HCT116 (cell line): ENCODE data around the gene DDX39A.

ENCODE experiments used
- ATF3 ChIP-seq: IDR thresholded peaks from 2 replicates; pipeline ENCODE4 v1.6.1; 2012
- CEBPB ChIP-seq: IDR thresholded peaks from 2 replicates; pipeline ENCODE4 v1.6.1; 2012; ENCODE audit warnings: low read depth
- CTCF ChIP-seq, 3 experiments: fragments of 200-600 bp in 1 of 3; sonication (generic) in 1 of 3; IDR thresholded peaks in 2 of 3; conservative IDR thresholded peaks in 1 of 3; 2 replicates each; pipeline ENCODE4 v1.5.1; 2012 to 2017; ENCODE audit warnings: low read depth in 2 of 3, low read length in 2 of 3, antibody characterized with exemption in 1 of 3, borderline replicate concordance in 1 of 3, control low read depth in 1 of 3, mild to moderate bottlenecking in 1 of 3, mixed read lengths in 1 of 3, mixed run types in 1 of 3, moderate library complexity in 1 of 3; ENCODE audit not compliant: insufficient read depth in 1 of 3
- EGR1 ChIP-seq: IDR thresholded peaks from 2 replicates; pipeline ENCODE4 v1.6.1; 2012; ENCODE audit warnings: low read depth
- EZH2 ChIP-seq: fragments of 200-600 bp; sonication (generic); IDR thresholded peaks from 2 replicates; pipeline ENCODE4 v1.6.1; 2017; ENCODE audit warnings: antibody characterized with exemption, mixed run types
- MAX ChIP-seq: IDR thresholded peaks from 2 replicates; pipeline ENCODE4 v1.6.1; 2012
- POLR2A ChIP-seq: IDR thresholded peaks from 2 replicates; pipeline ENCODE4 v1.7.0; 2011; ENCODE audit warnings: borderline replicate concordance; ENCODE audit not compliant: insufficient read depth, insufficient read length; ENCODE audit errors: extremely low read depth
- POLR2AphosphoS5 ChIP-seq: IDR thresholded peaks from 2 replicates; pipeline ENCODE4 v1.6.1; 2011; ENCODE audit warnings: mild to moderate bottlenecking, low read depth, low read length, moderate library complexity
- SIN3A ChIP-seq: IDR thresholded peaks from 2 replicates; pipeline ENCODE4 v1.6.1; 2012; ENCODE audit warnings: low read depth
- SP1 ChIP-seq: IDR thresholded peaks from 2 replicates; pipeline ENCODE4 v1.6.1; 2012; ENCODE audit warnings: low read depth
- YY1 ChIP-seq: IDR thresholded peaks from 2 replicates; pipeline ENCODE4 v1.6.1; 2011; ENCODE audit warnings: low read length, low read depth, moderate library complexity, mild to moderate bottlenecking; ENCODE audit not compliant: insufficient replicate concordance; ENCODE audit errors: extremely low read depth
- ZFX ChIP-seq: fragments of 450-650 bp; IDR thresholded peaks from 2 replicates; pipeline ENCODE4 v1.6.1; 2017
- ZNF274 ChIP-seq: fragments of 200-500 bp; sonication (Bioruptor generic); IDR thresholded peaks from 2 replicates; pipeline ENCODE4 v1.6.1; 2014; ENCODE audit warnings: mild to moderate bottlenecking, low read depth, low read length, inconsistent platforms

GRCh38 chr19:14467391-14467790, 48.2 kb upstream of the DDX39A start:
- TF ChIP-seq CTCF (IDR thresholded peaks at IDR 0.05 in 2 of 3, conservative IDR thresholded peaks at IDR 0.05 in 1 of 3; ENCODE audit: borderline replicate concordance in 1 of 3, insufficient read depth in 1 of 3, low read depth in 2 of 3, low read length in 2 of 3) (no peak), EZH2 (no peak), POLR2AphosphoS5 (no peak), CEBPB (no peak), POLR2A (no peak), SIN3A (no peak), YY1 (no peak), ZNF274 (no peak), ATF3 (no peak), SP1 (no peak), ZFX (no peak), EGR1 (no peak), MAX (no peak)
